NCI-H1930 (cell line): Measurements from ENCODE around the gene FOXC1.

Experiments
- DNase-seq, 2 experiments: peaks; one replicate each; lab custom pipeline; 2025; lab: John Stamatoyannopoulos, UW

Gene FOXC1

DNA sequence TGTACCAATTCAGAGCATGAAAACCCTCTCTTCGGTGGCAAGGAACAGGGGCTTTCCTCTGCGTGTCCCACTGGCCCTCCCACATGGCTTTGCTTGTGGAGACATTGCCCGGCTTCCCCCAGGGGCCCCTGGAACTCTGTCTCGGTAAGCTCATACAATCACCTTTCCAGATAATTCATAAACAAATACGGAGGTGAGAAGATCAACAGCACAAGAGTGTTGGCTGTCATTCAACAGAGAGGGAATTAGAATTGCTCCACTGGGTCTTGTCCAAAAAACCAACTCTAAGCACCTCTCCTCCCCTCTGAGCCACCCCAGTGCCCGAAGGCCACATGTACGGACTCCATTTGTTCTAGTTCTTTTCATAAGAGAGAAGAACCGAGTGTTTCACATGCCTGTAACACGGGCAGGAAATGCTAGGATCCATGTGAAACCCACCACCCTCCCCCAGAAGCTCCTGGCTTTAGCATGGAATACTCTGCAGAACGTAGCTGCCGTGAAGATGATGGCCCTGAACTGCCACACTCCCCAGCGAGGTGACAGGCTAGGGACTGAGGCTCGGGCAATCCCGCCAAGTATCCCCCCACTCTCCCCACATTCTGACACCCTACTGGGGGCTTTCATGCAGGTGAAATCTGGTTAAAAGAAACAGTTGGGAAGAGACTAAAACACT is 24.6 kb upstream of the FOXC1 start:
- DNase-seq, result no peak

DNA sequence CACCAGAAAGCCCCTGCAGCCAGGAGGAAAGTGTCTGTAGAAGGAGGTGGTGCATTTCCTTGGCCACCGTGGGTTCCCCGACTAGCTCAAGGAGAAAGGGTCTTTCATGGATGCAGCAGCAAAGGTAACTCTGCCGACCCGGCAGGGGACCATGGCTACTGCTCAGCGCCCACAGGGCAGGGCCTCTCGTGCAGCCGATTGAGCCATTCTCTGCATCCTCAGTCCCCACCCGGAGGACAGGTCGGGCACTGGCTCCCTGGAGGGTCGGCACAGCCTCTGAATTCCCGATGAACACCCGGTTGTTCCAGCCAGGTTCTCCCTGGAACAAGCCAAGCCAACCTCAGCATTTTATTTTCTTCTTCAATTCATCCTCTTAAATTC is 24.1 kb upstream of the FOXC1 start:
- DNase-seq, result no peak

DNA sequence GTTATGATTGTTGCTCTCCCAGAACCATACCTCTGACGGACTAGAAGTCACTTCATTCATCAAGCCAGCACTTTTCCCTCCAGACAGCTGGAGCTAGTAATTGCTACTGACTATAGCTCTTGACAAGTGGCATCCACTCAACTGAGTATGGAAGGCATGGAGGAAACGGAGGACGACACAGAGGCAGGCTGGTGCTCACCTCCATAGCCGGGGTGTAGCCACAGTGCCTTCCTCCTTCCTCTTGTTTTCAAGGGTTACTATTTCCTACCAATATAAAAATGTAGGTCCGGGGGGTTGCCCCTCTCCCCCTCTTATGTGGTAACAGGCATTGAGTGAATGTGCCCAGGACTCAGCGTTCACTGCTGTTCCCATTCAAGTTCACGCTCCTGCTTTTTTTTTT is 23.5 kb upstream of the FOXC1 start:
- DNase-seq, result no peak

DNA sequence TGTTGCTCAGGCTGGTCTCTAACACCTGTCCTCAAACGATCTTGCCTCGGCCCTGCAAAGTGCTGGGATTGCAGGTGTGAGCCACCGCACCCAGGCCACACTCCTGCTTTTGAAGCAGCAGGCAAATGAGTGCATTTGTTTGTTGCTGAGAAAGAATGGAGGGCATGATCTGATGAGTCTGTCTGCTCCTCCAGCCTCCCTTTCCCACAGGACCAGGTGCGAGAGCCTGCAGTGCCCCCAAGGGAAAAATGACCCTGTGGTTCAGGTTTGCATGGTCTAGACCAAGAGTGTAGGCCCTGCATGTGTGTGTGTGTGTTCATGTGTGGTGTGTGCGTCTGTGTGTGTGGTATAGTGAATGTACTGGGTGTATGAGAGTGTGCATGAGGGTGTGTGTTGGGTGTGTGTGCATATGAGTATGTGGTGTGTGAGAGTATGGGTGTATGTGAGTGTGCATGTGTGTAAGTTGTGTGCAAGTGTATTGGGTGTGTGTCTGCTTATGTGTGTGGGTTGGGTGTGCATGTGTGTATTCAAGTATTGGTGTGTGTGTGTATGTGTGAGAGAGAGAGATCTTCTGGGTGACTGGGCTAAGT is 22.8 kb upstream of the FOXC1 start:
- no peak for DNase-seq

DNA sequence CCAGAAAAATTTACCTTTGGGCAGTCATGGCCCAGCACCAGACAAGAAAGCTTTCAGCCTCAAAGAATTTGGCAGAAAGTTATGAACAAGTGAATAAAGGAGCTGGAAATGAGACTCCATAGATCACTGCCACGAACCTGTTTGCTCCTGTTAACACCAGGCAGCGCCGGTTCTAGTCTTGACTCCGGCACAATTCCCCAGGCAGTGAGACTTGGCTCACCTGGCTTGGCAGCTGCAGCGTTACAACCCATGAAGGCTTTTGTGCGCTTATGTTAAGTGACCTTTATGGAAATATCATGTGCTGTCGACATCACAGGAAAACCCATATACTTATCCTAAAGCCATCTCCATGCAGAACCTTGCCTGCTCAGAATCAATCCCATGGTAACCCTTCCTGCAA is 22.2 kb upstream of the FOXC1 start:
- no peak for DNase-seq

DNA sequence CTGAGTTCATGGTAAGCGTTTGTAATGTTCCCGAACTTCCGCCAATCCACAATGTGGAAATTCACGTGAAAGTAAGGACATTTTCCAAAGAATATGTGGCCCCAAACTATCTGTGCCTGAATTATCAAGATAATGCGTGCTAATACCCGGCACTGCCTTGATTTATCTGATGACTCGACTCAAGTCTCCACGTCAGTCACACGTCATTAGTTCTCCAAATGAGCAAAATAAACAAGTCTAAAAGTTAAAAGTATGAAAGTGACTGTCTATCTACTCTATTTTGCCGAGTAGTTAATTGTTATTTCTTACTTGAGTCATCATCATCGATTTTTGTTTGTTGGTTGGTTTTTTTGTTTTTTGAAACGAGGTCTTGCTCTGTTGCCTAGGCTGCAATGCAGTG is 21.7 kb upstream of the FOXC1 start:
- no peak for DNase-seq

DNA sequence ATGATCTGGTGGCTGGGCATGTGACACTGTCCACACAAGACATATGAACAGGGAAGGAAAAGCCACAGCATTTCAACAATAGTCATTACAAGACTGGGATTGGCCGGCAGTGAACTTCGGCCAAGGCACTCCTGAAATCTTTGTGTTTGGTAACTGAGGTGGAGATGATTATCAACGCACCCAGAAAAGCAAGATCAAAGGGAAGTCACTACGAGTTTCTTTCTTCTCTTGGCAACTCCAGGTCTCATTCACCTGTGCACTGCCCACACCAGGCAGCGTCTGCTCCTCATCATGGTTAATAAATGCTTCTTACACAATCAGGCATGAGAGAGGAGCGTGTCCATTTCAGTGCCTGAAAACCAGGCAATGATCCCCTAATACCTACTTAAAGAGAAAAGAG is 20.5 kb upstream of the FOXC1 start:
- DNase-seq, result no peak

DNA sequence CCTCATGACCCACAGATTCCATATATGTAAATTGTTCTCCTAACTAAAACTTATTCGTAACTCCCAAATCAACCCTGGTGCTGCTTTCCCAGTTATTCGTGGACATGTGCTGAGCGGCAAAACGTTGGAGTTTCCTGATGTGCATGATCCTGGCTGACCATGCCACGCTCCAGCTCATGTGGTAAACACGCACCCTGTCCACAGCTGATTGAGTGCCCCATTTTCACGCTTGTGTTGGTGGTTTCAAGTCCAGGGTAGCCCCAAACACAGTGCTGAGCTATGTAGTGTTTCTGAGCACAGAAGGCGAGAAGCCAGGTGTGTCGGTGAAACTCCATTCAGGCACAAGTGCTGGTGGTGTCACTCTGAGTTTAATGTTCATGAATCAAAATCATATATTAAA is 19.1 kb upstream of the FOXC1 start:
- DNase-seq, result no peak

DNA sequence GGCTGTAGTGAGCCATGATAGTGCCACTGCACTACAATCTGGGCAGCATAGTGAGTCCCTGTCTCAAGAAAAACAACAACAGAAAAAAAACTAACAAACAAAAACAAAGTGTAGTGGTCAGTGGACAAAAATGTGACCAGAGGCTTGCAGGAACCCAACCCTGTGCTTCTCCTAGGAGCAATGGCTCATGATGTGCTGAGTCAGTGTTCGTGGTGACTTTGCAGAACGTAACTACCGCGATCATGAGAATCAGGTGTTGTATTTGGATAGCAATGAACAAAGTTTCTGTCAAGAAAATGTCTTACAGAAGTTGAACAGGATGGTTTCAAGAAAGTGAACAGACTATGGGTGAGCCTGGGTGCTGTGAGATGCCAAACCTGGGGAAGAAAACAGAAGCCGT is 18.5 kb upstream of the FOXC1 start:
- no peak for DNase-seq

DNA sequence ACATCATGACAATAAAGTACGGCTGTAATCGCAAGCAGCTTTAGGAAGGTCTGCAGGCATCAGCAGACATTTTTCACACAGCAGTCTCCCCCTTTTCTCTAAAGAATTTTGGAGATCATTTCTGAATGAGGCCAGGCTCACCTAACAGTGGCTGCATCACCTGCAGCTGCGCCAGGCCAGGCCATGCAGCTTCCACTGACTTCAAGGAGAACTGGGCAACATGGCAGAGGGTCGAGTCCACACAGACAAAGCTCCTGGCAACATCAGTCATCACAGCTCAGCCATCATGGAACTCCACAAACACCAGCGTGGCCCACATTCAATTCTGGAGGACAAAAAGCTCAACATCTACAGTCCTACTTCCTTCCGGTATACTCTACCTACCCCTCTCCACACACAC is 17.8 kb upstream of the FOXC1 start:
- no peak for DNase-seq

DNA sequence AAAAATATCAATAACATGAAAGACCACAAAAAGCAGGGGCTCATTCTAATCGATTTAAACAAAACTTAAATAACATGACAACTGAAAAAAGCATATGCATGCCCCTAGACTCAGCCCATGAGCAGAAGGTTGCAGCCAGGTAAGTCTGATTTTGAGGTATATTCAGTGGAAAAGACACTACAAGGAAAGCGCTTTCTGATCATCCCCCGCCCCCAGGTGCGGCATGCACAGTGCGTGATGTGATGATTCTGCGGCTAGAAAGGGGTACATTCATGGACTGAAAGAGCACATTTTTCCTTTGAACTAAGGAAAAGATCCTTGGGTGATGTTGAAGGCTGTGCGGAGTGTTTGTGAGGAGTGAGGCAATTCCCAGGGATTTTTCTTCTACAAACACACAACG is 16.9 kb upstream of the FOXC1 start:
- DNase-seq, result no peak

DNA sequence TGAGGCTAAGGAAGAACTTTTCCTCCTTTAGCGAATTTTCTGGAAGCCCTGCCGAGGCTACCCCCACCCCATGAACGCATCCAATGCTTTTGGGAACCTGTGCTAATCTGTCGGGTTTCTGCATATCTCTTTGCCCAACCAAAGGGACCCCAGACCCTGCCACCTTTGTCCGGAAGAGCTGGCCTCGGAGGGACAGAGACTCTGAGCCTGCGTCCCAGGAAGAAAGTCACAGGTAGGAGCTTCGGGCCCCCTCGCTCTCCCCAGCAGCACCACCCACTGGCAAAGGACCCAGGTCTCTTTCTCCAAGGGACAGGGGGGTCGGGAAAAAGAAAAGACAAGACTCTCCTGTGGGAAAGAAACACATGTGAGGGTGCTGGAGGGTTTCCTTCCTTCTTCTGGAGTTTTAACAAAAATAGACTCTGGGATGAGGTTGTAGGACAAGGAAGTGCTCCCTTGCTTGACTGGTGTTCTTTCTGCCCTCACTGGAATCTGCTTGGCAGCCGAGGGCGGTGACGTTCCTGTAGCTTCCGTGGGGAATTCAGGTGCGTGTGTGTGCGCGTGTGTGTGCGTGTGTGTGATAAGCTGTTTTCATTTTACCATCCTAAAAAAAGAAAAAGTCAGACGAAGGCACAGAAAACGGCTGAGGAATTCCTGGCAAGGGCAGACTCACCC is 16.3 kb upstream of the FOXC1 start:
- no peak for DNase-seq

DNA sequence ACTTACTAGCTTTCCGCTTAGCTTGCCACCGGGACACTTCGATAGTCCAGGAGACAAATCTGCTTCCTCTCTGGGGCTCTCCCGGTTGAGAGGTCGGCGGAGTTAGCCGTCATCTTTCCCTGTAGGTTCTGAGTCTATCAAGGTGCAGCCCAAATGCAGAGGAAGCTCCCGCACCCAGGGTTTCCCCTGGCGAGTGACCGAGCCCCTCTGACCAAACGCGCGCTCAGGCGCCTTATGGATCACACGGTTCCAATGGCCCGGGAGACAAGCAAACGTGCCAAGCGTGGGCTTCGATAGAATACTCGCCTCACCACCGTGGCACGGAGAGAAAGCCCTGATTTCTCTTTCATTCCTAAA is 15.8 kb upstream of the FOXC1 start:
- no peak for DNase-seq

DNA sequence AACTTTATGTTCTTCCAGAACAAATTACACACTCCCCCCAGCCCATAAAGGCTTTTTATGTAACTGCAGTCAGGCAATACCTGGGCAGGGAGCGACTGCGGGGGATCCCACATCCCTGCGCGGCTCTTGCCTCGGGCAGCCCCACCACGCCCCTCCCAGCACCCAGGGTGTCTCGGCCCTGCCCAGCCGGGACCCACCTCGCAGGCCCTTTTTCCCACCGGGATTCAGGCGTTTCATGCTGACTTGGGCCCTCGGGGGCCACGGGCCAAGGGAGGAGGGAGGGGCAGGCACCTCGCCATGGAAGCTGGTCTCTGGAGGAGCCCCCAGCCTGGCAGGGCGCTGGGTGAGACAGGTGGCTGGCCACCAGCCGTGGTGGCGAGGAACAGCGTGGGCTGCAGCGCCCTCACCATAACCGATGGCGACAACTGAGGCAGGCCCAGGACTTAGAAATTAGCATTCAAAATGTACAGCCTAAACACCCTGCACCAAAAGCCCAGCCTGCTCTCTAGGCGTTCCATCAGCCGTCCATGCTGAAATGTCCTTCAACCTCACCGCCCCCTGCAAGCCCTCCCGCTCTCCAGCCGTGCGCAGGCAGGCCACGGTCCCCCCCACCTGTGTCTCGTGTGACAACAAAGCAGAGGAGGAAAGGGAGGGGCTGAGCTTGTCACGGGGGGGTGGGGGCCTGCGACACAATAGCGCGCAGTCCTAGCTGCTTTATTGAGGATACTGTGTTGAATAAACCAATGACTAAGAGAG is 15.1 kb upstream of the FOXC1 start:
- DNase-seq, result no peak

DNA sequence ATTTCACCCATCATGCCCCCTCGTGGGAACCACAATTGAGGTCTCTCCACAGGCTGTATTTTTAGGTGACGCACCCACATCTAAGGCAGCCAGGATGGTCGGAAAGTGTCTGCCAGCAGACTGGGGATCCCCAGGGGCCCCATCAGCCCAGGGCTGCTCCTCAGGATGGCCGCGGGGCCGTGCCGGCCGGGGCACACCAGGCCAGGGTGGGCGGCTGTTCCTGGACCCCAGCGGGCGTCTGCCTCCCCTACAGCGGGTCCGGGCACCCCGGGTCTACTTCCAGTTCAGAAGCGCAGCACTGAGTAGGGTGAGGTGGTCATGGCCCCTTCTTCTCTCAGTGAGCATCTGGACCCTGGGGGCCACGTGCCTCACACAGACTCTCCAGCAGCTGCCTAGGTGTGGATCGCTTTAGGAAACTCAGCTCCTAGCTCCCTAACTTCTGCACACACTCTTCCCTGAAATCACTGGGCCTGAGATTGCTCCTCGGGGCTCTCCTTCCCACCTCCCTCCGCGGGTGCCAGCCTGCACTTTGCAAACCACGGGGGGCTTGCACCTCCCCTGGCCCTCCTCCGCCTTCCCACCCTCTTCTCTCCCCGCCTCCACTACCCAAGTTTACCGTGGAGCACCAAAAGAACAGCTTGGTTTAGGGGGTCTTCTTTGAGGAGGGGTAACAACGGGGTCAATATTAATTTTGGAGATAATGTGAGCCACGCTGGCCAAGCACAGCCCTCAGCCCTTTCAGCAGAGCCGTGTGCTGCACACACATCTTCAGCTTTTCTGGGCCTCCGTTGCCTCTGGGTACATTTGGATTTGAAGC is 14.2 kb upstream of the FOXC1 start:
- DNase-seq, result no peak

DNA sequence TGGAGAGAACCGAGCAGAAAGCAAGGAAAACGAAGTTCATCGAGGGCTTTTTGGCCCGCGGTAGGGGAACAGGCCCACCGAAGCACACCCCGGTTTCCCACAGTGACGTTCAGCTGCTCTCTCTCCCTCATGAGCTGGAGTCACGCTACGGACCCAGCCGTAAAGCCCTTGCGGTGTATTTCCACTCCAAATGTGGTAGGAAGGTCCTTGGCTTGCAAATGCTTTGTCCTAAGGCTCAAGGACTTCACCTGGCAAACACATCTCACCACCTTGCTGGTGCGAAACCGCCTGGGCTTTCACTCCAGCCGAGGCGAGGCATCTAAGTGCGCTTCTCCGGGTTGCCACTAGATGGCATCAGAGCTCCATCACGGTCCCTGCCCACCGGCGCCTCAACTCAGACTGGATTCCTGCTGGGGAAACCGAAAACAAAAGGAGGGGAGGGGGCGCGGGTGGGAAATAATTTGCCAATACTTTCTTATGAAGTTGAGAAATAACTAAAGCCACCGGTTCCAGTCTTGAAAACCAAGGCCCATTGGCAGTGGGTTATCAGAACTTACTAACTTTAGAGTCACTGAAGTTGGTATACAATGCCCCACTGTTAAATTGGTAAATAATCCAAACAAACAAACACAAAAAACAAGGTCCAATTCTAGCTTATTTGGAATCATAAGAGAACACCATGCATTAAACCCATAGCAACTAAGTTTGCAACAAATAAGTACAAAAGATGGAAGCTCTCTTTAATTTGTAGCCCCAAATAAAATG is 13.4 kb upstream of the FOXC1 start:
- DNase-seq, result peak in 1 of 2 experiments; percentile 37

DNA sequence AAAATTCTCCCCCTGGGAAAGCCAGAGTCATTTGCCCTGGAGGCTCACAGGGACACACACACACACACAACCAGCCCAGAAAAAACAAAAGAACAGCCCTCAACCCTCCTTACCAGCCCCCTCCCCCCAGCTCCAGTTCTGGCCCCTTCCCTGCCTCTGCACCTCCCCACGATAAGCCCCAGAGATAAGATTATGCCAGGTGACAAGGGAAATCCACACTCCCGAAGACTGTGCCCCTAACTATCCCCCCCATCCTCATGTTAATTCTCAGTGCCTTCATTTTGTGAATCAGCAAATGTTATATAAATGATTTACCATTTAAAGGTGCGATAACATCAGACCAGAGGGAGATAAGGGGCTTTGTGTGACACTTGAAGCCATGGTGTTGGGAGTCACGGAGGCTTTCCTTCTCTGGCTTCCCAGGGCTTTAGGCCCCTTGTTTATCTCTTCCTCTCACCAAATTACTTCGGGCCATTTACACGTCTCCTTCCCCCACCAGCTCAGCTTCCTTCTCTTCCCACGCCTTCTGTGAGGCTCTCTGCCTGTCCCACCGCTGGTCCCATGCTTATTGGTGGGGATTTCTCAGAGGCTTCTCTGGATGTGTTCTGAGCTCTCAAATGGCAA is 12.5 kb upstream of the FOXC1 start:
- DNase-seq, result no peak

DNA sequence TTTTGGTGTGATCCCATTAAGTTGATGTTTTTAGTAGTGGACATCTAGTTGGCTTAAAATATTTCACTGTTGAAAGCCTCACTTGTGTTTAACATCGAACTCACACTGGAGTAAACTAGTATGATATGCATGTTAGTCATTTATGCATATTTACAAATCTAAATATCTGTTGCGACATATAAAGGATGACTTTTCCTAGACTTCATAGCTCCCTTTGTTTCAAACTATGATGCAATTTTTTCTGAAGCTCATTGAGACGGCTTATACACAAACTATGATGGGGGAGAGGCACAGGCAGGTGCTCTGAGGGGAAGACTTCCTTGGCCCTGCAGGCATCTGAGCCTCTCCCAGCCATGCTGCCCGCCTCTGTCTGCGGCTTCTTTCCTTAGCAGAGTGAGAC is 11.8 kb upstream of the FOXC1 start:
- no peak for DNase-seq

DNA sequence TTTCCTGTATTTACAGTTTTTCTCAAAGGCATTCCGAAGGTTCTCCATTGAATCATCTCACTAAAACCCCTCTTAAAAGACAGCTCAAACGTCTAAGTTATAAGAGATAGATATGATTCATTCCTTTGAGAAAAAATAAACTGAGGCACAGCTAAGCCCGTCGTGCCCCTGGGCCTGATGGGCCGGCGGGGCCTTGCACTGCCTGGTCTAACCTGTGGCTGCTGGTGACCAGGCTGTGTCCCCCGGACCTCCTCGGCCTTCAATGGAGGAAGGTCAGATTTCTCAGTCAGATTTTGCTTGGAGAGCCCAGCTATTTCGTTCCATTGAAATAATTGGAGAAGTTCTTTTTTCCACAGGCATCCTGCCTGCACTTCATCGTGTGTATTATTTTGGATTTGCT is 11.3 kb upstream of the FOXC1 start:
- DNase-seq, result no peak

DNA sequence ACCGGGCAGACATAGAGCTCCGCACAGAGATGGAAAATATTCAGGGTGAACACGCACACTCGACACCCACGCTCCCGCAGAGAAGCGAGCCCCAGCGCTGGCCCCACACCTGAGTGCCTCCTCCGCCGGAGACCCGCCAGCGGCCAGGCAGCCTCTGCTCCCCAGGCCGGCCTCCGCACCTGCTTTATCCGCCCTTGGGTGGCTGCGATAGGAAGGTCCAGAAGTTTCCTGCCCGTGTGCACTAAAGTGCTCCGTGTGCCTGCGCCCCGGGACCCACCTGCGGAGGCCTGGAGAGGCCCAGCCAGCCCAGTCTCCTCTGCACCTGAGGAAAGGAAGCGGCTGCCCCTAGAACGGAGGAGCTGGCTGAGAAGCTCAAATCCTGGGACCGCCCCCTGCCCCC is 10.8 kb upstream of the FOXC1 start:
- no peak for DNase-seq

DNA sequence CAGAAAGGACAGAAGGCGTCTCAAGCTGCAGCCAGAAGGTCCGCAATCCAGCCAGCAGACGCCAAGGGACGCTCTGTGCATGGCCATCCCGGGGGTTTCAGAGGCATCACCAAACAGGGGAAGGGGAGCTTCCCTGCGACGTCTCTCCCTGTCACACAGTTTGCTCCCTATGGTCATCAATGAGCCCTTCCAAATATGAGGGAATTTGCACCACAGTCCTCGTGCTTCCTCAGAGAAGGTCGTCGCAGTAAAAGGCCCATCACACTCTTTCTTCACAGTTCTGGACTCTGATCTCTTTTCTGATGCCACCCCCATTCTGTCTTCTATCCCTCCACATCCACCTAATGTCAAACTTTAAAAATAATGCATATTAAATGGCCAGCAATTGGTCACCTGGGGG is 10.2 kb upstream of the FOXC1 start:
- DNase-seq, result no peak
